GM12892 (cell line): ENCODE measurements around the gene BSN.

Experiments
- POLR2A ChIP-seq: IDR thresholded peaks from 2 replicates; pipeline ENCODE4 v1.6.1; 2011; ENCODE audit warnings: low read depth, low read length, control low read depth
- POLR2AphosphoS5 ChIP-seq: IDR thresholded peaks from 2 replicates; pipeline ENCODE4 v1.6.1; 2011; ENCODE audit warnings: low read depth, low read length, control low read depth
- TAF1 ChIP-seq: IDR thresholded peaks from 2 replicates; pipeline ENCODE4 v1.6.1; 2011; ENCODE audit warnings: low read depth, mild to moderate bottlenecking, control low read depth, low read length, borderline replicate concordance

- no peak for TF ChIP-seq POLR2A
- TF ChIP-seq POLR2AphosphoS5: no peak
- no peak for TF ChIP-seq TAF1
These were observed 57.0 kb downstream of the BSN start for GRCh38 chr3:49611291-49611690.
